ENCODE measurements around the gene TDRD9.
A peak's percentile ranks its signal among the peaks of the same experiment; 100 is the strongest.

Gene TDRD9

DNA sequence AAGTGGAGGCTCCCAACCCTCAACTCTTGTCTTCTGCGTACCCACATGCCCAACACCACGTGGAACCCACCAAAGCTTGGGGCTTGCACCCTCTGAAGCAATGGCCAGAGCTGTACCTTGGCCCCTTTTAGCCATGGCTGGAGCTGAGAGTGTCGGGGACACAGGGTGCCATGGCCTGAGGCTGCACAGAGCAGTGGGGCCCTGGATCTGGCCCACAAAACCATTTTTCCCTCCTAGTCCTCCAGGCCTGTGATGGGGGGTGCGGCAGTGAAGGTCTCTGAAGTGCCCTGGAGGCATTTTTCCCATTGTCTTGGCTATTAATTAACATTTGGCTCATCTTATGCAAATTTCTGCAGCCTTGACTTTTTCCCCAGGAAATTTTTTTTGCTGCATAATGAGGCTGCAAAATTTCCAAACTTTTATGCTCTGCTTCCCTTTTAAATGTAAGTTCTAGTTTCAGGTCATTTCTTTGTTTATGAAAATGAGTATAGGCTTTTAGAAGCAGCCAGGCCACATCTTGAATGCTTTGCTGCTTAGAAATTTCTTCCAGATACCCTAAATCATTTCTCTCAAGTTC, 138.6 kb downstream of the TDRD9 start:
- no peaks in the 10 kb centered on the region for H3K36me3 ChIP-seq (replicated peaks)
- in situ Hi-C loops (cut with HindIII; ENCODE audit: low pct_ligation_motif_present, low sequenced_read_pairs) = no loop called here
- H3K27me3 ChIP-seq (replicated peaks) = no peaks in the 10 kb centered on the region
- no peak for DNase-seq
- no peak overlapping the region for H3K4me3 ChIP-seq (ENCODE audit: low read depth, low read length)
- no peak overlapping the region for H3K27ac ChIP-seq
- TF ChIP-seq, protein P1, sequence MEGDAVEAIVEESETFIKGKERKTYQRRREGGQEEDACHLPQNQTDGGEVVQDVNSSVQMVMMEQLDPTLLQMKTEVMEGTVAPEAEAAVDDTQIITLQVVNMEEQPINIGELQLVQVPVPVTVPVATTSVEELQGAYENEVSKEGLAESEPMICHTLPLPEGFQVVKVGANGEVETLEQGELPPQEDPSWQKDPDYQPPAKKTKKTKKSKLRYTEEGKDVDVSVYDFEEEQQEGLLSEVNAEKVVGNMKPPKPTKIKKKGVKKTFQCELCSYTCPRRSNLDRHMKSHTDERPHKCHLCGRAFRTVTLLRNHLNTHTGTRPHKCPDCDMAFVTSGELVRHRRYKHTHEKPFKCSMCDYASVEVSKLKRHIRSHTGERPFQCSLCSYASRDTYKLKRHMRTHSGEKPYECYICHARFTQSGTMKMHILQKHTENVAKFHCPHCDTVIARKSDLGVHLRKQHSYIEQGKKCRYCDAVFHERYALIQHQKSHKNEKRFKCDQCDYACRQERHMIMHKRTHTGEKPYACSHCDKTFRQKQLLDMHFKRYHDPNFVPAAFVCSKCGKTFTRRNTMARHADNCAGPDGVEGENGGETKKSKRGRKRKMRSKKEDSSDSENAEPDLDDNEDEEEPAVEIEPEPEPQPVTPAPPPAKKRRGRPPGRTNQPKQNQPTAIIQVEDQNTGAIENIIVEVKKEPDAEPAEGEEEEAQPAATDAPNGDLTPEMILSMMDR (IDR thresholded peaks at IDR 0.05; ENCODE audit: low read depth, low read length, missing control alignments) = no peak

DNA sequence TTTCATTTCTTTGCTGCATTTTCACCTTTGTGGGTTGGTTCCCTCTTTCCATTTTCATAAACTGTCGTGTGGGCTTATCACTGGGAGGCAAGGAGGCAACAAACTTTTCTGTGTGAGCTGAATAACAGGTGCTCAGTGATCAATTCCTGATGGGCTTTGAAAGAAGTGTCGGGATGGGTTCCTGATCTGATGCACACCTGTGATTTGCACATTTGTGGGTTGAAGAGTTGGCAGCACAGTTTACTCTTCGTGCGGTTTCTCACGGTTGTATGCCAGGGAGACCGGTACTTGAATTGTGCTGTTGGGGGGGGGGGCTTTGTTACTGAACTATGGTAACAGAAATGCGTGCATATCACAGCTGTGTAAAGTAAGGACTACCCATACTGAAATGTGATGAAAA, 141.3 kb downstream of the TDRD9 start:
- TF ChIP-seq, protein P1 (IDR thresholded peaks at IDR 0.05; ENCODE audit: low read depth, low read length, missing control alignments) = no peak
- no peak overlapping the region for H3K27ac ChIP-seq
- in situ Hi-C loops (cut with HindIII; ENCODE audit: low pct_ligation_motif_present, low sequenced_read_pairs) = no loop called here
- H3K4me3 ChIP-seq (ENCODE audit: low read depth, low read length) = no peak overlapping the region
- H3K27me3 ChIP-seq (replicated peaks) = no peaks in the 10 kb centered on the region
- no peak for DNase-seq
- no peaks in the 10 kb centered on the region for H3K36me3 ChIP-seq (replicated peaks)

GRCh38 chr14:104072586-104072985, 144.3 kb downstream of the TDRD9 start:
- in situ Hi-C loops (cut with HindIII; ENCODE audit: low pct_ligation_motif_present, low sequenced_read_pairs) = no loop called here
- no peaks in the 10 kb centered on the region for H3K36me3 ChIP-seq (replicated peaks)

DNA sequence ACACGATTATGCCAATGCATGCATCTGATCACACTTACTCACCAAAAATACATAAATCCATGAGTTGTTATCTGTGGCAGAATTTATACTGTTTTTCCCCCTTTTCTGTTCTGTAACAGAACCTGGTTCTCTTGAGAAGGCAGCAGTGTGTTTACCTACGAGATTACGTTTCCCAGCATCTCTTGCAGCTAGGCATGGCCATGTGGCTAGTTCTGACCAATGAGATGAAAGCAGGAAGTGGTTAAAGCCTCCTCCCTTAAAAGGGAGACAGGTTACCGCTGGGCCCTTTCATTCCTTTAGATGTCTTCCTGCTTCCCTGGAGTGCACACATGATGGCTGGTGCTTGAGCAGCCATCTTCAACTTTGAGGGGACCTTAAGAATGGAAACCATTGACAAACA, 145.5 kb downstream of the TDRD9 start:
- DNase-seq = no peak
- TF ChIP-seq, protein P1 (IDR thresholded peaks at IDR 0.05; ENCODE audit: low read depth, low read length, missing control alignments) = no peak
- Histone ChIP-seq H3K27me3 (replicated peaks) (no peaks in the 10 kb centered on the region), H3K4me3 (ENCODE audit: low read depth, low read length) (no peak overlapping the region), H3K27ac (no peak overlapping the region), H3K36me3 (replicated peaks) (no peaks in the 10 kb centered on the region)
- in situ Hi-C loops (cut with HindIII; ENCODE audit: low pct_ligation_motif_present, low sequenced_read_pairs) = no loop called here

More at GRCh38 chr14:104072586-104072985, 144.3 kb downstream of the TDRD9 start:
- TF ChIP-seq, protein P1 (IDR thresholded peaks at IDR 0.05; ENCODE audit: low read depth, low read length, missing control alignments) = no peak
- DNase-seq = no peak
- Histone ChIP-seq H3K27ac (no peak overlapping the region), H3K4me3 (ENCODE audit: low read depth, low read length) (no peak overlapping the region), H3K27me3 (replicated peaks) (no peaks in the 10 kb centered on the region)

DNA sequence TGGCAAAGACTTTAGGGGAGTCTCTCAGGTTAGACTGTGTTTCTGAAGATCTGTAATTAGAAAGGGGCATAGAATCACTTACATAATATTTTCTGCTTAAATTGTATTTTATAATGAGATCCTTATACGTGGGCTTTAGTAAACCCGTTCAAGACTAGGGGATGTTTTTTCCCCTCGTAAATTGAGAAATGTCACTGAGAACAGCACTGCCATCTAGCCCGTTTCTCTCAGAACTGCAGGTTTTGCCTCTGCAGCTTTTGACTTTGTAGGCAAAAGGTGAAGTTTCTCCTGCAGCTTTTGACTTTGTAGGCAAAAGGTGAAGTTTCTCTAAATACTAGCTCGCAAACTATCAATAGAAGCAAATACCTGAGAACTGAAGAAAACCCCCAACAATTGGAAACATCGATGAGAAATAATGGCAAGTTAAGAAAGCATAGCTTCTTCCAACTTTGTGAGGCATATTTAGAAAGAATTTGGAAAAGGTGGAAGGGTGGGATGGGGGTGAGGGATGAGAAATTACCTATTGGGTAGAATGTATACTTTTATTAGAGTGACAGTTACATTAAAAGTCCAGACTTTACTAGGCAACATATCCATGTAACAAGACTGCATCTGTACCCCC, 147.4 kb downstream of the TDRD9 start:
- in situ Hi-C loops (cut with HindIII; ENCODE audit: low pct_ligation_motif_present, low sequenced_read_pairs) = no loop called here
- Histone ChIP-seq H3K27me3 (replicated peaks) (no peaks in the 10 kb centered on the region), H3K4me3 (ENCODE audit: low read depth, low read length) (no peak overlapping the region), H3K27ac (no peak overlapping the region), H3K36me3 (replicated peaks) (no peaks in the 10 kb centered on the region)
- TF ChIP-seq, protein P1 (IDR thresholded peaks at IDR 0.05; ENCODE audit: low read depth, low read length, missing control alignments) = peak; percentile 60
- no peak for DNase-seq

DNA sequence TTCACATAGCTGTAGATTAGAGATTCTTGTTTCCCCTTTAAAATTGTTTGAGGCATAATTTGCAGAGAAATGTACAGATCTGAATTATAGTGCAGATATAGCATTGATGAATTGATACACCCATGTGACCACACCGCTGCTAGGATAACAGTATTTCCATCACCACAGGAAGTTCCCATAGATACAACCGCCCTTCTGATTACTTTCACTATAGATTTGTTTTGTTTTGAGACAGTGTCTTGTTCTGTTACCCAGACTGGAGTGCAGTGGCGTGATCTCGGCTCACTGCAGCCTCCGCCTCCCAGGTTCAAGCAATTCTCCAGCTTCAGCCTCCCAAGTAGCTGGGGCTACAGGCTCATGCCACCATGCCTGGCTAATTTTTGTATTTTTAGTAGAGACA, 148.5 kb downstream of the TDRD9 start:
- DNase-seq = no peak
- Histone ChIP-seq H3K27me3 (replicated peaks) (no peaks in the 10 kb centered on the region), H3K36me3 (replicated peaks) (no peaks in the 10 kb centered on the region), H3K27ac (no peak overlapping the region), H3K4me3 (ENCODE audit: low read depth, low read length) (no peak overlapping the region)
- TF ChIP-seq, protein P1 (IDR thresholded peaks at IDR 0.05; ENCODE audit: low read depth, low read length, missing control alignments) = no peak
- in situ Hi-C loops (cut with HindIII; ENCODE audit: low pct_ligation_motif_present, low sequenced_read_pairs) = no loop called here

Measured in brain microvascular endothelial cell (primary cell).